ENCODE results near the gene STIP1. TPM values are rescaled to one million over a fixed set of nuclear protein-coding genes. Genes with fewer than 3 reads are reported as not detected.
A peak's percentile ranks its signal among the peaks of the same experiment; 100 is the strongest.
"Not testable (repeated sequence)": the region's sequence is repeated elsewhere in the genome, so short reads cannot be mapped to it uniquely, and the experiment has no call there.

STIP1 gene
- total RNA-seq, 1 donor from 2014 or later: 77.7 TPM

DNA sequence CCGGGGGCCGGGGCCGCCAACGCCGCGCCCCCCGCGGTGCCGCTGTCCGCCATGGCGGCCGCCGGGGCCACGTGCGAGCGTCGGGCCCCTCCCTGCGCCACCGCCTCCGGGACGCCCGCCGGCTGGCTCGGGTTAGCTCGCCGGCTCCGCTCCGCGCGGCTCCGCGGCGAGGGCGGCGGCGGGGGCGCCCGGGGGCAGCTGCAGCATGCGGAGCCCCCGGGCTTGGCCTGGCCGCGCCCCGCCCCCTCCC is 60.6 kb downstream of the STIP1 start:
- TF ChIP-seq, protein P1, sequence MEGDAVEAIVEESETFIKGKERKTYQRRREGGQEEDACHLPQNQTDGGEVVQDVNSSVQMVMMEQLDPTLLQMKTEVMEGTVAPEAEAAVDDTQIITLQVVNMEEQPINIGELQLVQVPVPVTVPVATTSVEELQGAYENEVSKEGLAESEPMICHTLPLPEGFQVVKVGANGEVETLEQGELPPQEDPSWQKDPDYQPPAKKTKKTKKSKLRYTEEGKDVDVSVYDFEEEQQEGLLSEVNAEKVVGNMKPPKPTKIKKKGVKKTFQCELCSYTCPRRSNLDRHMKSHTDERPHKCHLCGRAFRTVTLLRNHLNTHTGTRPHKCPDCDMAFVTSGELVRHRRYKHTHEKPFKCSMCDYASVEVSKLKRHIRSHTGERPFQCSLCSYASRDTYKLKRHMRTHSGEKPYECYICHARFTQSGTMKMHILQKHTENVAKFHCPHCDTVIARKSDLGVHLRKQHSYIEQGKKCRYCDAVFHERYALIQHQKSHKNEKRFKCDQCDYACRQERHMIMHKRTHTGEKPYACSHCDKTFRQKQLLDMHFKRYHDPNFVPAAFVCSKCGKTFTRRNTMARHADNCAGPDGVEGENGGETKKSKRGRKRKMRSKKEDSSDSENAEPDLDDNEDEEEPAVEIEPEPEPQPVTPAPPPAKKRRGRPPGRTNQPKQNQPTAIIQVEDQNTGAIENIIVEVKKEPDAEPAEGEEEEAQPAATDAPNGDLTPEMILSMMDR (IDR thresholded peaks at IDR 0.05): peak in 1 of 3 experiments; percentile 3
- DNase-seq (ENCODE audit: low spot score in 2 of 2); H3K9me3 ChIP-seq; H3K27me3 ChIP-seq; intact Hi-C loops (cut with DNase I): not testable (repeated sequence)
- Histone ChIP-seq H3K36me3 (peaks cover 11 to 13% of the 10 kb centered on the region in 2 donors), H3K27ac (peak overlapping the region; percentile 80 to 94), H3K4me3 (peak overlapping the region; percentile 68 to 79), H3K4me1 (peaks cover 15 to 30% of the 10 kb centered on the region in 2 donors)

DNA sequence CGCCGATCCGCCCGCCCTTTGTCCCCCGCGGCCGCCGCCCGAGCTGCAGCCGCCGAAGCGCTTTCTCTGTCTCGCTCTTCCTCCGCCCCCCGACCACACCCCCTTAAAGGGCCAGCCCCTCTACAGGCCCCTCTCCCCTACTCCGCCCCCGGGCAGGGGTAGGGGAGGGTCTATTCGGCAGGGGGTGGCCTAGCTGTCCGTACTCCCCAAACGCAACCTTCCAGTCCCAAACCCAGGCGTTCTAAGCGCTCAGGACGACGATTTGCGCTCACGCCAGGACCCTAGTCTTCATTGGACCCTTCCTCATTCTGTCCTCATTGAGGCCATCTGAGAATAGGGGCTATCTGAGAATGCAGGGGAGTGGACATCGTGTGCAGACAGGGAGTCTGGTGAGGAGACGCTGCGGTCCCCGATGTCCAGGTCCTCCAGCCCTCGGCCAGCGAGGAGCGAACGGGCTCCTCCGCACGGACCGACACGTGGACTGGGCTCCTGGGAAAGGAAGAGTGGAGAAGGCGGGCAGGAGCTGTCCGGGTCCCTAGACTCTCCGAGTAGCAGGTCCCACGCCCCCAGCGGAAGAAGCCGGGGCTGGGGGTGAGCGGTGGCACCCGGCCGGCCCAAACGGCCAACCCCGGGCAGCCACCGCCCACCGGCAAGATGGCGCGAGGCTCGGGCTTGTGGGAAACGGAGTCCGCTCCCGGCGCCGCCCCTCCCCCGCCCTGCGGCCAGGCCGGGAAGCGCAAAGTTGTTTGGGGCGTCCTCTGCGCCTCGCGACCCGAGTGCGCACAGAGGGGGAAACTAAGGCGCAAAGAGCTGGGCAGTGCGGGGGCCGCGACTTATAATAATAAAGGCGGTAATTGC is 61.1 kb downstream of the STIP1 start, which contains the start of gene PPP1R14B:
Gene PPP1R14B, minus strand, starts transcription at position 73 of the 858 bp plus-strand sequence. CDS start 270 bp downstream, outside the sequence.
- Histone ChIP-seq H3K27me3 (no peaks in the 10 kb centered on the region), H3K36me3 (peaks cover 11 to 13% of the 10 kb centered on the region in 2 donors), H3K4me3 (peak within 1 kb of the TSS; percentile 68 to 79), H3K9me3 (no peaks in the 10 kb centered on the region), H3K27ac (peak within 1 kb of the TSS; percentile 80 to 94), H3K4me1 (peaks cover 15 to 29% of the 10 kb centered on the region in 2 donors)
- TF ChIP-seq, protein P1 (IDR thresholded peaks at IDR 0.05): peak in 2 of 3 experiments; percentile 14 to 26
- intact Hi-C loops (cut with DNase I): no loop called here
- DNase-seq (ENCODE audit: low spot score in 2 of 2): peak in 1 of 2 donors; percentile 94

DNA sequence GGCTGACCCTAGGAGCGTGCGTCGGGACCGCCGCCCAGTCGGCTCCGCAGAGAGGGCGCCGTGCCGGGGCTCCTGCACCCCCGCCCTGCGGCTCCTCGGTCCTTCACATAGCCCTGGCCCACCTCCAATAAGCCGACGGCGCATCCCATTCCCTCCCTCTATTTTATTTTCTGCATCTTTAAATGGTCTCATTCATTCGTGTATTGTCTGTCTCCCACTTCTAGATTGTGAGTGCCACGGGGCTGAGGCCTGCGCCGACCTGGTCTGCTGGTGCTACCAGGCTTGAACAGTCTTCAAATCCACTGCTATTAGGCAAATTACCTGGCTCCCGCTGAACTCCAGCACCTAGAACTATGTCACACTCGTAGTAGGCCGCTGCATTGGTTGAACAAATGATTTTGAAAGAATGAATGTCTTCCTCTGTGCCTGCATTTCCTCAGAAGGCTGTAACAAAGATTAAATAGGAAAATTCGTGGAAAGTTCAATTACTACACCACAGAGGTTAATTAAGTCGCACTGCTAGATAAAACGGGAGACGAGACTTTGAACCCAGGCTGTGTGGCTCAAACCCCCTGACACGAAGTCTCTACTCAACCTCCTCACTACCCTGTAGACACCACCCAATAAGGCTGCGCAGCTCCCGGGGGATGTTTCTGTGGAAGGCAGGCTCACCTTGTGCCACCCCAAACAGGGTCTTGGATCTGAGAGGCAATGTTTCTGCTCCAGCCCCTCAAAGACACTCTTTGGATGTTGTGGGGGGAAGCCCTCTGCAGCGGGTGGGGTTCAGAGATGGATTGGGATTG is 62.0 kb downstream of the STIP1 start:
- Histone ChIP-seq H3K36me3 (peaks cover 11 to 13% of the 10 kb centered on the region in 2 donors), H3K4me1 (peaks cover 20 to 28% of the 10 kb centered on the region in 2 donors), H3K4me3 (peak overlapping the region; percentile 68 to 79), H3K9me3 (no peaks in the 10 kb centered on the region), H3K27ac (peak overlapping the region; percentile 75 to 83), H3K27me3 (no peaks in the 10 kb centered on the region)
- TF ChIP-seq, protein P1 (IDR thresholded peaks at IDR 0.05): no peak
- DNase-seq (ENCODE audit: low spot score in 2 of 2): no peak
- intact Hi-C loops (cut with DNase I): no loop called here

DNA sequence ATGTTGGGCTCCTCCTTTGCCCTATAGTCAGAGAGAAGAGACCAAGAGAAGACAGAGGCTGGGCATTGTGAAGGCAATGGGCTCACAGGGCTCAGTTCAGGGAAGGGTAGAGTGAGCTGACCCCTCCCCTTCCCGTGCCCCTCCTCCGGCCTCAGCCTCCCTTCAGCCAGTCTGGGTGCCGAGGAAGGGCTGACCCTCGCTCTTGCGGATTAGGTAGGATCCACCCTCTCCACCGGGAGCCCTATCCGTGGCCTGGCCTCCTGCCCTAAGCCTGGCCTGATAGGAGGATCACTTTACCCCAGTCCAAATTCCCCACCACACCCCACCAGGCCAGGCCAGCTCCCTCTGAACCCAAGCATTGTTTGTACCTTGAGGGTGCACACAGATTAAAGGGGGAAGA is 62.6 kb downstream of the STIP1 start:
- intact Hi-C loops (cut with DNase I): no loop called here
- no peak for DNase-seq (ENCODE audit: low spot score in 2 of 2)
- Histone ChIP-seq H3K27ac (no peak overlapping the region), H3K36me3 (peaks cover 6 to 9% of the 10 kb centered on the region in 2 donors), H3K4me1 (peaks cover 22 to 30% of the 10 kb centered on the region in 2 donors), H3K4me3 (no peak overlapping the region), H3K9me3 (no peaks in the 10 kb centered on the region), H3K27me3 (no peaks in the 10 kb centered on the region)
- TF ChIP-seq, protein P1 (IDR thresholded peaks at IDR 0.05): no peak

DNA sequence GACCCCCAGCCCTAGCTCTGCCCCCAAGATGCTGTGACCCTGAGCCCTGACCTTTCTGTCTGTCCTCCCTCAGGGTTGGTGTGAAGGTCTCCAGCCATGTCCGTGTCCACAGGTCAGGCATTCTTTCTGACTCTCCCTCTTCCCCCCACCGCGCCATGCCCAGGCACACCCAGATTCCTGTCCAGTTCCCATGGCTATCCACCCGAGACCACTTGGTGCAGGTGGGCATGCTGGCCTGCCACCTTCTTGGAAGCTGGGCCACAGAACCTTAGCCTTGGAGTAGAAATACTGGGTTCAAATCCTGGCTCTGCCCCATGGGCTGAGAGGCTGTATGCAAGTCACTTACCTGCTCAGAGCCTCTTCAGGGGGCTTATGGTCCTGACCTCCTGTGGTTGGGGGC is 63.1 kb downstream of the STIP1 start:
- TF ChIP-seq, protein P1 (IDR thresholded peaks at IDR 0.05): no peak
- Histone ChIP-seq H3K36me3 (peaks cover 2 to 4% of the 10 kb centered on the region in 2 donors), H3K27ac (no peak overlapping the region), H3K9me3 (no peaks in the 10 kb centered on the region), H3K4me1 (peaks cover 22 to 34% of the 10 kb centered on the region in 2 donors), H3K27me3 (no peaks in the 10 kb centered on the region), H3K4me3 (no peak overlapping the region)
- no peak for DNase-seq (ENCODE audit: low spot score in 2 of 2)
- intact Hi-C loops (cut with DNase I): no loop called here

All from ascending aorta (tissue), 2 donors.